ENCODE data around the gene DDX49. TPM values are rescaled to one million over a fixed set of nuclear protein-coding genes. Genes with fewer than 3 reads are reported as not detected.

The DDX49 gene
- total and polyA plus RNA-seq, 4 donors, result 34.6 to 81.8 (median 71.3) TPM

- 93% methylated on average over 29 of the region's 29 CpGs for WGBS (ENCODE audit: insufficient coverage)
- Histone ChIP-seq H3K9me3 (ENCODE audit: control insufficient read depth, insufficient read depth, low read length) (no peaks in the 10 kb centered on the region), H3K4me1 (ENCODE audit: control insufficient read depth, insufficient read depth, low read length) (peaks cover 30% of the 10 kb centered on the region), H3K4me3 (ENCODE audit: low read depth, low read length) (no peak overlapping the region), H3K36me3 (ENCODE audit: control insufficient read depth, insufficient read depth, low read length) (peaks cover 63% of the 10 kb centered on the region), H3K27ac (ENCODE audit: low read depth, low read length) (no peak overlapping the region), H3K27me3 (ENCODE audit: control insufficient read depth, insufficient read depth, low read length) (no peaks in the 10 kb centered on the region)
- DNase-seq (ENCODE audit: low read depth in 4 of 6, low spot score in 6 of 6), result no peak
Observed at GRCh38 chr19:18922228-18922985, 2.9 kb downstream of the DDX49 start.

GRCh38 chr19:18924684-18925213, 5.2 kb downstream of the DDX49 start:
- H3K4me3 ChIP-seq (ENCODE audit: low read depth, low read length), result no peak overlapping the region
- DNase-seq (ENCODE audit: low read depth in 4 of 6, low spot score in 6 of 6), result no peak
- WGBS (ENCODE audit: insufficient coverage), result 98% methylated on average over 7 of the region's 15 CpGs
- H3K27ac ChIP-seq (ENCODE audit: low read depth, low read length), result no peak overlapping the region
- H3K4me1 ChIP-seq (ENCODE audit: control insufficient read depth, insufficient read depth, low read length), result peaks cover 17% of the 10 kb centered on the region
- peaks cover 85% of the 10 kb centered on the region for H3K36me3 ChIP-seq (ENCODE audit: control insufficient read depth, insufficient read depth, low read length)
- H3K9me3 ChIP-seq (ENCODE audit: control insufficient read depth, insufficient read depth, low read length), result no peaks in the 10 kb centered on the region
- no peaks in the 10 kb centered on the region for H3K27me3 ChIP-seq (ENCODE audit: control insufficient read depth, insufficient read depth, low read length)

GRCh38 chr19:18928018-18928805, 8.7 kb downstream of the DDX49 start:
- Histone ChIP-seq H3K27me3 (ENCODE audit: control insufficient read depth, insufficient read depth, low read length) (no peaks in the 10 kb centered on the region), H3K4me1 (ENCODE audit: control insufficient read depth, insufficient read depth, low read length) (peaks cover 11% of the 10 kb centered on the region), H3K9me3 (ENCODE audit: control insufficient read depth, insufficient read depth, low read length) (no peaks in the 10 kb centered on the region), H3K4me3 (ENCODE audit: low read depth, low read length) (no peak overlapping the region), H3K36me3 (ENCODE audit: control insufficient read depth, insufficient read depth, low read length) (peaks cover 79% of the 10 kb centered on the region), H3K27ac (ENCODE audit: low read depth, low read length) (no peak overlapping the region)
- WGBS (ENCODE audit: insufficient coverage), result 90% methylated on average over 24 of the region's 26 CpGs
- DNase-seq (ENCODE audit: low read depth in 4 of 6, low spot score in 6 of 6), result no peak

GRCh38 chr19:18929311-18929710, 9.8 kb downstream of the DDX49 start:
- H3K4me1 ChIP-seq (ENCODE audit: control insufficient read depth, insufficient read depth, low read length), result peaks cover 13% of the 10 kb centered on the region
- no peaks in the 10 kb centered on the region for H3K27me3 ChIP-seq (ENCODE audit: control insufficient read depth, insufficient read depth, low read length)
- H3K9me3 ChIP-seq (ENCODE audit: control insufficient read depth, insufficient read depth, low read length), result no peaks in the 10 kb centered on the region
- H3K36me3 ChIP-seq (ENCODE audit: control insufficient read depth, insufficient read depth, low read length), result peaks cover 79% of the 10 kb centered on the region
- 86% methylated on average over 24 of the region's 25 CpGs for WGBS (ENCODE audit: insufficient coverage)
- DNase-seq (ENCODE audit: low read depth in 4 of 6, low spot score in 6 of 6), result no peak
- H3K27ac ChIP-seq (ENCODE audit: low read depth, low read length), result no peak overlapping the region
- H3K4me3 ChIP-seq (ENCODE audit: low read depth, low read length), result no peak overlapping the region

GRCh38 chr19:18931316-18932162, 12.0 kb downstream of the DDX49 start:
- Histone ChIP-seq H3K27me3 (ENCODE audit: control insufficient read depth, insufficient read depth, low read length) (no peaks in the 10 kb centered on the region), H3K4me3 (ENCODE audit: low read depth, low read length) (no peak overlapping the region), H3K27ac (ENCODE audit: low read depth, low read length) (no peak overlapping the region), H3K4me1 (ENCODE audit: control insufficient read depth, insufficient read depth, low read length) (peaks cover 13% of the 10 kb centered on the region), H3K36me3 (ENCODE audit: control insufficient read depth, insufficient read depth, low read length) (peaks cover 59% of the 10 kb centered on the region), H3K9me3 (ENCODE audit: control insufficient read depth, insufficient read depth, low read length) (no peaks in the 10 kb centered on the region)
- DNase-seq (ENCODE audit: low read depth in 4 of 6, low spot score in 6 of 6), result no peak
- WGBS (ENCODE audit: insufficient coverage), result 82% methylated on average over 27 of the region's 34 CpGs

GRCh38 chr19:18932216-18932841, 12.8 kb downstream of the DDX49 start:
- no peaks in the 10 kb centered on the region for H3K9me3 ChIP-seq (ENCODE audit: control insufficient read depth, insufficient read depth, low read length)
- WGBS (ENCODE audit: insufficient coverage), result 7% methylated on average over 32 of the region's 37 CpGs
- peaks cover 53% of the 10 kb centered on the region for H3K36me3 ChIP-seq (ENCODE audit: control insufficient read depth, insufficient read depth, low read length)
- H3K27ac ChIP-seq (ENCODE audit: low read depth, low read length), result no peak overlapping the region
- H3K27me3 ChIP-seq (ENCODE audit: control insufficient read depth, insufficient read depth, low read length), result no peaks in the 10 kb centered on the region
- H3K4me3 ChIP-seq (ENCODE audit: low read depth, low read length), result peak overlapping the region; percentile 31
- H3K4me1 ChIP-seq (ENCODE audit: control insufficient read depth, insufficient read depth, low read length), result peaks cover 13% of the 10 kb centered on the region
- DNase-seq (ENCODE audit: low read depth in 4 of 6, low spot score in 6 of 6), result peak in 3 of 6 donors; percentile 31 to 85 (median 75)

- no peak overlapping the region for H3K27ac ChIP-seq (ENCODE audit: low read depth, low read length)
- H3K9me3 ChIP-seq (ENCODE audit: control insufficient read depth, insufficient read depth, low read length), result no peaks in the 10 kb centered on the region
- no peak for DNase-seq (ENCODE audit: low read depth in 4 of 6, low spot score in 6 of 6)
- H3K4me1 ChIP-seq (ENCODE audit: control insufficient read depth, insufficient read depth, low read length), result peaks cover 13% of the 10 kb centered on the region
- 82% methylated on average over 7 of the region's 13 CpGs for WGBS (ENCODE audit: insufficient coverage)
- H3K4me3 ChIP-seq (ENCODE audit: low read depth, low read length), result no peak overlapping the region
- no peaks in the 10 kb centered on the region for H3K27me3 ChIP-seq (ENCODE audit: control insufficient read depth, insufficient read depth, low read length)
- H3K36me3 ChIP-seq (ENCODE audit: control insufficient read depth, insufficient read depth, low read length), result peaks cover 53% of the 10 kb centered on the region
Observed at GRCh38 chr19:18933297-18933696, 13.8 kb downstream of the DDX49 start.

- Histone ChIP-seq H3K4me3 (ENCODE audit: low read depth, low read length) (no peak overlapping the region), H3K9me3 (ENCODE audit: control insufficient read depth, insufficient read depth, low read length) (no peaks in the 10 kb centered on the region), H3K36me3 (ENCODE audit: control insufficient read depth, insufficient read depth, low read length) (peaks cover 17% of the 10 kb centered on the region), H3K27me3 (ENCODE audit: control insufficient read depth, insufficient read depth, low read length) (no peaks in the 10 kb centered on the region), H3K4me1 (ENCODE audit: control insufficient read depth, insufficient read depth, low read length) (peaks cover 32% of the 10 kb centered on the region), H3K27ac (ENCODE audit: low read depth, low read length) (no peak overlapping the region)
- DNase-seq (ENCODE audit: low read depth in 4 of 6, low spot score in 6 of 6), result no peak
- 100% methylated on average over 3 of the region's 3 CpGs for WGBS (ENCODE audit: insufficient coverage)
Observed at GRCh38 chr19:18939163-18939562, 19.6 kb downstream of the DDX49 start.

Measured in spinal cord (tissue), 10 donors.